Renal pelvis (tissue), 4 donors: ENCODE measurements around the gene KCNQ5. TPM values are rescaled to one million over a fixed set of nuclear protein-coding genes. Genes with fewer than 3 reads are reported as not detected.

ENCODE experiments used
- DNase-seq: peaks from one replicate; pipeline ENCODE4 v3.0.0-alpha.2; 2013
- polyA plus RNA-seq, 3 donors: library from polyadenylated mRNA; unstranded; fragments of 120-200 nt; gene quantifications; one replicate each; pipeline ENCODE4 v1.2.1, GENCODE V29; 2013; ENCODE audit not compliant: insufficient read length in 3 of 3

KCNQ5 gene
- polyA plus RNA-seq, 3 donors: 0.21 to 0.34 (median 0.31) TPM

- no peak for DNase-seq
Observed at GRCh38 chr6:72911463-72912155, 289.7 kb downstream of the KCNQ5 start.

GRCh38 chr6:72913797-72914196, 291.9 kb downstream of the KCNQ5 start:
- DNase-seq: no peak

GRCh38 chr6:72916298-72916697, 294.4 kb downstream of the KCNQ5 start:
- no peak for DNase-seq

- DNase-seq: no peak
Observed at GRCh38 chr6:72916906-72917305, 295.0 kb downstream of the KCNQ5 start.

GRCh38 chr6:72922401-72922800, 300.5 kb downstream of the KCNQ5 start:
- DNase-seq: no peak

- no peak for DNase-seq
Observed at GRCh38 chr6:72925136-72925535, 303.3 kb downstream of the KCNQ5 start.

- DNase-seq: no peak
Observed at GRCh38 chr6:72930556-72931132, 308.8 kb downstream of the KCNQ5 start.

- no peak for DNase-seq
Observed at GRCh38 chr6:72931325-72931887, 309.5 kb downstream of the KCNQ5 start.

- DNase-seq: no peak
Observed at GRCh38 chr6:72933233-72933632, 311.4 kb downstream of the KCNQ5 start.

- DNase-seq: no peak
Observed at GRCh38 chr6:72936766-72937559, 315.1 kb downstream of the KCNQ5 start.

GRCh38 chr6:72938104-72938503, 316.2 kb downstream of the KCNQ5 start:
- DNase-seq: no peak

GRCh38 chr6:72939004-72939403, 317.1 kb downstream of the KCNQ5 start:
- no peak for DNase-seq

- DNase-seq: no peak
Observed at GRCh38 chr6:72940265-72940664, 318.4 kb downstream of the KCNQ5 start.

- no peak for DNase-seq
Observed at GRCh38 chr6:72941263-72941662, 319.4 kb downstream of the KCNQ5 start.

- DNase-seq: no peak
Observed at GRCh38 chr6:72941751-72942150, 319.9 kb downstream of the KCNQ5 start.

- DNase-seq: no peak
Observed at GRCh38 chr6:72943699-72944098, 321.8 kb downstream of the KCNQ5 start.

- DNase-seq: no peak
Observed at GRCh38 chr6:72944660-72945059, 322.8 kb downstream of the KCNQ5 start.

- DNase-seq: no peak
Observed at GRCh38 chr6:72946774-72947173, 324.9 kb downstream of the KCNQ5 start.

GRCh38 chr6:72947534-72947933, 325.7 kb downstream of the KCNQ5 start:
- no peak for DNase-seq

GRCh38 chr6:72948153-72948552, 326.3 kb downstream of the KCNQ5 start:
- DNase-seq: no peak

GRCh38 chr6:72950114-72950860, 328.4 kb downstream of the KCNQ5 start:
- no peak for DNase-seq
